Mononuclear cell (primary cell): Measurements from ENCODE around the gene CFHR5. TPM values are rescaled to one million over a fixed set of nuclear protein-coding genes. Genes with fewer than 3 reads are reported as not detected.

Source experiments
- H3K27me3 ChIP-seq: 2 replicates; pipeline ENCODE4 v1.6.0; 2011; ENCODE audit warnings: low read length, control low read depth; ENCODE audit not compliant: insufficient read depth
- H3K4me1 ChIP-seq: 2 replicates; pipeline ENCODE4 v1.5.1; 2011; ENCODE audit warnings: mild to moderate bottlenecking, low read length, control low read depth; ENCODE audit not compliant: insufficient read depth
- H3K4me3 ChIP-seq: 2 replicates; pipeline ENCODE4 v1.5.1; 2011; ENCODE audit warnings: mild to moderate bottlenecking, low read length, moderate library complexity
- H3K9me3 ChIP-seq: 2 replicates; pipeline ENCODE4 v1.5.1; 2011; ENCODE audit warnings: low read depth, mild to moderate bottlenecking, control low read depth, low read length
- total RNA-seq: library from RNA; depleted of rRNA; stranded (reverse); fragments of >200 nt; gene quantifications from one replicate; pipeline ENCODE4 v1.2.3, GENCODE V29; 2012

Gene CFHR5
- total RNA-seq, 1 donor: not detected

- H3K4me1 ChIP-seq: no peaks in the 10 kb centered on the region
- peaks cover 2% of the 10 kb centered on the region for H3K27me3 ChIP-seq
- H3K4me3 ChIP-seq: no peak overlapping the region
- H3K9me3 ChIP-seq: no peaks in the 10 kb centered on the region
Observed at GRCh38 chr1:197042676-197043341, 65.5 kb downstream of the CFHR5 start.

GRCh38 chr1:197049100-197049499 lies 71.7 kb downstream of the CFHR5 start:
- Histone ChIP-seq H3K27me3 (no peaks in the 10 kb centered on the region), H3K4me1 (no peaks in the 10 kb centered on the region), H3K9me3 (no peaks in the 10 kb centered on the region), H3K4me3 (no peak overlapping the region)

Other genes with a start within 250 kb of the CFHR5 start
- not detected for gene CFHR3, start 202.7 kb upstream of the CFHR5 start, total RNA-seq
- gene CFHR1, start 157.8 kb upstream of the CFHR5 start, total RNA-seq: not detected
- gene CFHR4, start 89.5 kb upstream of the CFHR5 start, total RNA-seq: not detected
- not detected for gene CFHR2, start 33.8 kb upstream of the CFHR5 start, total RNA-seq
- not detected for gene F13B, start 89.7 kb downstream of the CFHR5 start, total RNA-seq
- gene ASPM, start 169.1 kb downstream of the CFHR5 start, total RNA-seq: 0.84 TPM
- gene ZBTB41, start 223.7 kb downstream of the CFHR5 start, total RNA-seq: 12.1 TPM